Cardiac fibroblast (primary cell): ENCODE results near the gene CCDC148.

ENCODE experiments used
- DNase-seq, 2 donors: peaks; one replicate each; pipeline versions ENCODE4 v3.0.0 to v3.0.0-alpha.2; 2010; ENCODE audit warnings: low read depth in 2 of 2
- H3K4me3 ChIP-seq, 2 donors: replicated peaks in 1 of 2; 1 replicate in 1 of 2; 2 replicates in 1 of 2; pipeline ENCODE4 v1.5.1; 2011; ENCODE audit warnings: low read depth in 2 of 2, low read length in 2 of 2, mild to moderate bottlenecking in 2 of 2, moderate library complexity in 1 of 2
- TF ChIP-seq, protein P1 (sequence below): IDR thresholded peaks from one replicate; pipeline ENCODE4 v1.5.1; 2011; ENCODE audit warnings: low read depth, mild to moderate bottlenecking, low read length, inconsistent platforms

The CCDC148 gene

DNA sequence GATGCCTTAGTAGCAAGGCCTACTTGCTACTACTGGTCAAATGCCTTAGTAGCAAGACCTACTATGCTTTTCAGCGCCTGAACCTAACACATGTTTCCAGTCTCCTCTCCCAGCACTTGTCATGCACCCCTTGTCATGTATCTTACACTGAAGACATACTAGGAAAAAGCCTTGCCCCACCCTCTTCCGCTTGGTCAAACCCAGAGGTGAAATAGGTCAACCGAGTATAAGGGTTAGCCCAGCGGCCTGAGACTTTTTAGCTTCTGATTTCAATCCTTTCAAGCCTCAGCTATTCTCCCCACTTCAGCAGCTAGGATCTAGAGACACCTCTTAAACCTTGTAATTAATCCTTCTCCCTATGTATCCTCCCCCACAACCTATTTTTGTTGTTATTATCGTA is 281.6 kb downstream of the CCDC148 start:
- TF ChIP-seq, protein P1, sequence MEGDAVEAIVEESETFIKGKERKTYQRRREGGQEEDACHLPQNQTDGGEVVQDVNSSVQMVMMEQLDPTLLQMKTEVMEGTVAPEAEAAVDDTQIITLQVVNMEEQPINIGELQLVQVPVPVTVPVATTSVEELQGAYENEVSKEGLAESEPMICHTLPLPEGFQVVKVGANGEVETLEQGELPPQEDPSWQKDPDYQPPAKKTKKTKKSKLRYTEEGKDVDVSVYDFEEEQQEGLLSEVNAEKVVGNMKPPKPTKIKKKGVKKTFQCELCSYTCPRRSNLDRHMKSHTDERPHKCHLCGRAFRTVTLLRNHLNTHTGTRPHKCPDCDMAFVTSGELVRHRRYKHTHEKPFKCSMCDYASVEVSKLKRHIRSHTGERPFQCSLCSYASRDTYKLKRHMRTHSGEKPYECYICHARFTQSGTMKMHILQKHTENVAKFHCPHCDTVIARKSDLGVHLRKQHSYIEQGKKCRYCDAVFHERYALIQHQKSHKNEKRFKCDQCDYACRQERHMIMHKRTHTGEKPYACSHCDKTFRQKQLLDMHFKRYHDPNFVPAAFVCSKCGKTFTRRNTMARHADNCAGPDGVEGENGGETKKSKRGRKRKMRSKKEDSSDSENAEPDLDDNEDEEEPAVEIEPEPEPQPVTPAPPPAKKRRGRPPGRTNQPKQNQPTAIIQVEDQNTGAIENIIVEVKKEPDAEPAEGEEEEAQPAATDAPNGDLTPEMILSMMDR, result no peak
- no peak overlapping the region for H3K4me3 ChIP-seq
- no peak for DNase-seq

DNA sequence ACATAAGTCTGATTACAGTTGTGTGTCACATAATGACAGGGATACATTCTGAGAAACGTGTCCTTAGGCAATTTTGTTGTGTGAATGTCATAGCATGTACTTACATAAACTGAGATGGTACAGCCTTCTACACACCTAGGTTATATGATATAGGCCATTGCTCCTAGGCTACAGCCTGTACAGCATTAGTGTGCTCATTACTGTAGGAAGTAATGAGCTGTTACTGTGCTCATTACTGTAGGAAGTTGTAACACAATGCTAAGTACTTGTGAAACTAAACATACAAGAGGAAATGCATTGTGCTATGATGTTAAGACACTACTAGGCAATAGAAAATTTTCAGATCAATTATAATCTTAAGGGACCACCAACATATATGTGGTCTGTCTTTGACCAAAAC is 282.1 kb downstream of the CCDC148 start:
- TF ChIP-seq, protein P1, result no peak
- no peak for DNase-seq
- H3K4me3 ChIP-seq, result no peak overlapping the region

DNA sequence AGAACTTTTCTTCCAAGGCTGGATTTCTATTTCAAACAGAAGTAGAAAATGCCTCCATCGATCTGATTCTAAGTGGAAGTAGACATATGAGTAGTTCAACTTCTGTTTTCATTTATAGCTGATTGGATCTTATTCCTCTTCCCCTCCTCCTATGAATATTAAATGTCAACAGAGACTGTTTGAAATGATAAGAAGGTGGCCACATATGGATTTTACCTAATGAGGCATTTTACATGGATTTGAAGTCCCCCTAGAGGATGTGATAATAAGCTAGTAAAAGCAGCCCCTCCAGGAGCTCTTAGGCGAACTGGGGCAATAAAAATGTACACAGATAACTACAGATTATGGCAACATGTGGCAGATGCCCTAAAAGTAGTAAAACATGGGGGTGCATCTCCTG is 283.8 kb downstream of the CCDC148 start:
- no peak overlapping the region for H3K4me3 ChIP-seq
- TF ChIP-seq, protein P1, result no peak
- DNase-seq, result no peak

DNA sequence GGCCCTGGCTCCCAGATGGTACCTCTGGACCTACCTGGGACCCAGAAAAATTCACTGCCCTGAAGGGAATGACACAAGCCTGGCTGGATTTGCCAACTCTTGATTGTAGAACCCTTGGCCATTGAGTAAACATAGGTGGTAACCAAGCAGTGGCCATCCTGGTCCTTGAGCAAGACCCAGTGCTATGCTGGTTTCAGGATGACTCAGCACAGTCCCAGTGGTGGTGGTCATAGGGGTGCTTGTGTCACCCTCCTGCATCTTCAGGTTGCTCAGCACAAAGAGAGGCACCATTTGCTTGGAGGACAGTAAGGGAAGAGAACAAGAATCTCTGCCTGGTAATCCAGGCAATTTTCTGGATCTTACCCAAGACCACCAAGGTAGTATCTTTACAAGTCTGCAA is 302.0 kb downstream of the CCDC148 start:
- TF ChIP-seq, protein P1, result no peak
- DNase-seq, result no peak
- H3K4me3 ChIP-seq, result no peak overlapping the region

DNA sequence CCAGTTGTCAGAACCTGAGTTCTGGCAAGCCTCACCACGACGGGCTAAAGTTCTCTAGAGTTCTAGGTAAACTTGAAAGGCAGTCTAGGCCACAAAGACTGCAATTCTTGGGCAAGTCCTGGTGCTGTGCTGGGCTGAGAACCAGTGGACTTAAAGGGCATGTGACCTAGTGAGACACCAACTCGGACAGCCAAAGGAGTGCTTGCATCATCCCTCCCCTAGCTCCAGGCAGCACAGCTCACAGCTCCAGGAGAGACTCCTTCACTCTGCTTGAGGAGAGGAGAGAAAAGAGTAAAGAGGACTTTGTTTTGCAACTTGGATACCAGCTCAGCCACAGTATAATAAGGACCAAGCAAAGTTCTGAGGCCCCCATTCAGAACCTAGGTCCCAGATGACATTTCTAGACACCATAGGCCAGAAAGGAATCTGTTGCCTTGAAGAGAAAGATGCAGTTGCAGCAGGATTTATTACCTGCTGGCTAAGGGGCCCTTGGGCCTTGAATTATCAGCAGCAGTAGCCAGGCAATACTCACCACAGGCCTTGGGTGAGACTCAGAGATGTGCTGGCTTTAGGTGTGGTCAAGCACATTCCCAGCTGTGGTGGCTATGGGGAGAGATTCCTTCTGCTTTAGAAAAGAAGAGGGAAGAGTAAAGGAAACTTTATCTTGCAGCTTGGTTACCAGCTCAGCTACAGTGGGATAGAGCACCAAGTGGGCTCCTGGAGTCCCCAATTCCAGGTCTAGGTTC is 303.1 kb downstream of the CCDC148 start:
- DNase-seq, result no peak
- H3K4me3 ChIP-seq, result no peak overlapping the region
- TF ChIP-seq, protein P1, result no peak

- H3K4me3 ChIP-seq, result no peak overlapping the region
- TF ChIP-seq, protein P1, result no peak
- no peak for DNase-seq
These were observed 311.5 kb downstream of the CCDC148 start for GRCh38 chr2:158144914-158145625.
